ENCODE data around the gene PLCL2. TPM values are rescaled to one million over a fixed set of nuclear protein-coding genes. Genes with fewer than 3 reads are reported as not detected.
A peak's percentile ranks its signal among the peaks of the same experiment; 100 is the strongest.

PLCL2 gene
- total and polyA plus RNA-seq, 4 donors, result 1.0 to 16.7 (median 7.1) TPM

DNA sequence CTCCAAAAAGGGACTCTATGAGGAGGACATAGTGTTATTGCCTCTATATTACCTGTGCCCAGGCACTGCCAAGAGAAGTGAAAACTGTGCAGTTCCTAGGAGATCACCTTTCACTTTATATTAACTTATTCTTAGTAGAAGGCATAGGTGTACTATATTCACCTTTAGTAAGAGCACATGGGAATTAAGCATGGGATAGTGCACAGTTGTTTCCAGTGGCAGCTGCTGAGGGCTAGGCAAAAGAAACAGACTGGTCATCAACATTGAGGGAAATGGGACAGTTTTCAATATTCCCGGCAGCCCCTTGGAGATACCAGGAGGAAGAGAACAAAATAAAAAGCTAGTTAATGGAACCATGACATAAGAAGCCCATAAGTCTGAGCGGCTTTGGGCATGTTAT is 100.9 kb downstream of the PLCL2 start:
- Histone ChIP-seq H3K4me1 (ENCODE audit: control insufficient read depth in 5 of 5, insufficient read depth in 5 of 5, low read length in 5 of 5) (peaks cover 0 to 15% (median 0%) of the 10 kb centered on the region in 5 donors), H3K4me3 (no peak overlapping the region), H3K9ac (ENCODE audit: insufficient read depth in 1 of 2, low read length in 2 of 2) (no peak overlapping the region), H3K9me3 (ENCODE audit: control insufficient read depth in 4 of 4, insufficient read depth in 3 of 4, low read length in 3 of 4) (no peaks in the 10 kb centered on the region), H3K27me3 (ENCODE audit: control insufficient read depth in 3 of 3, insufficient read depth in 3 of 3, low read length in 2 of 3) (no peaks in the 10 kb centered on the region), H3K36me3 (ENCODE audit: control insufficient read depth in 4 of 4, insufficient read depth in 4 of 4, low read length in 4 of 4) (no peaks in the 10 kb centered on the region), H3K27ac (ENCODE audit: low read depth in 1 of 2, low read length in 1 of 2) (no peak overlapping the region)
- TF ChIP-seq, protein P1, sequence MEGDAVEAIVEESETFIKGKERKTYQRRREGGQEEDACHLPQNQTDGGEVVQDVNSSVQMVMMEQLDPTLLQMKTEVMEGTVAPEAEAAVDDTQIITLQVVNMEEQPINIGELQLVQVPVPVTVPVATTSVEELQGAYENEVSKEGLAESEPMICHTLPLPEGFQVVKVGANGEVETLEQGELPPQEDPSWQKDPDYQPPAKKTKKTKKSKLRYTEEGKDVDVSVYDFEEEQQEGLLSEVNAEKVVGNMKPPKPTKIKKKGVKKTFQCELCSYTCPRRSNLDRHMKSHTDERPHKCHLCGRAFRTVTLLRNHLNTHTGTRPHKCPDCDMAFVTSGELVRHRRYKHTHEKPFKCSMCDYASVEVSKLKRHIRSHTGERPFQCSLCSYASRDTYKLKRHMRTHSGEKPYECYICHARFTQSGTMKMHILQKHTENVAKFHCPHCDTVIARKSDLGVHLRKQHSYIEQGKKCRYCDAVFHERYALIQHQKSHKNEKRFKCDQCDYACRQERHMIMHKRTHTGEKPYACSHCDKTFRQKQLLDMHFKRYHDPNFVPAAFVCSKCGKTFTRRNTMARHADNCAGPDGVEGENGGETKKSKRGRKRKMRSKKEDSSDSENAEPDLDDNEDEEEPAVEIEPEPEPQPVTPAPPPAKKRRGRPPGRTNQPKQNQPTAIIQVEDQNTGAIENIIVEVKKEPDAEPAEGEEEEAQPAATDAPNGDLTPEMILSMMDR (IDR thresholded peaks at IDR 0.05; ENCODE audit: control extremely low read depth, extremely low read depth), result no peak
- no peak for ATAC-seq (ENCODE audit: insufficient read depth, low FRiP score)
- WGBS, 2 donors, result 97 to 100% methylated on average over 2 of the region's 2 CpGs
- DNase-seq, result no peak

DNA sequence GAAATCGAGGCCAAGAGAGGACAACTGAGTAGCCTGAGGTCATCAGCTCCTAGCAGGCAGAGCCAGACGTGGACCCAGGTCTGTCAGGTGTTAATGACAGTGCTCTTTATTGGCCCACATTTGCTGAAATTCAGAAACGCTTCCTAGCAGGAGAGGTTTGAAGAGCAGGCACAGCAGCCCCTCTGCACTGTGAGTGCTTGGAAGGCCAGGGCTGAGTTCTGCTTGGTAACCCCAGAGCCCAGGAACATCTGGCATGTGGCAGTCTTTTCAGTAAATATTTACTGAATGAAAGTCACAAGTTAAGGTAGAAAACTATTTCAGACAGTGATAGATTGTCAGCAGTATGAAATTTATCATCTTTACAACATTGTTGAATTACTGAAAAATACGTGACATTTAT is 102.4 kb downstream of the PLCL2 start:
- no peak for ATAC-seq (ENCODE audit: insufficient read depth, low FRiP score)

DNA sequence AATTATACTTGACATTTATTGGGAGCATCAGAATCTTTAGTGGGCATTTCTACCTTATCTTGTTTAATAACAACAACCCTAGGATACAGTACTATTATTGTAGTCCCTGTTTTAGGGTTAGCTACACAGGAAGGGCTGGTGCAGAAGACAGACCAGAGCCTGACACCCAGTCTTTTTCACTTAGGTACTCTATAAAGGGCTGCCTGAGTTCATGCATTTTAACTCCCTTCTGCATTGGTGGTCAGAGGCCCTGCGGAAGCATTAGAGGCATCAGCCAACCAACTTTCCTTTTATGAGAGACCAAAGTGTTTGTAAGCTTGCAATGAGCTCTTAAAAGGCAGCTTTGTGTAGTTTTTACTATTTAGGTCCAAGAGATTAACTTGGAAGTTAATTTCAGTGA is 105.4 kb downstream of the PLCL2 start:
- no peak overlapping the region for H3K9ac ChIP-seq (ENCODE audit: insufficient read depth in 1 of 2, low read length in 2 of 2)
- no peak overlapping the region for H3K27ac ChIP-seq (ENCODE audit: low read depth in 1 of 2, low read length in 1 of 2)
- no peak for ATAC-seq (ENCODE audit: insufficient read depth, low FRiP score)
- WGBS, 2 donors, result 92 to 94% methylated on average over 1 of the region's 1 CpG
- no peaks in the 10 kb centered on the region for H3K9me3 ChIP-seq (ENCODE audit: control insufficient read depth in 4 of 4, insufficient read depth in 3 of 4, low read length in 3 of 4)
- no peaks in the 10 kb centered on the region for H3K36me3 ChIP-seq (ENCODE audit: control insufficient read depth in 4 of 4, insufficient read depth in 4 of 4, low read length in 4 of 4)
- H3K27me3 ChIP-seq (ENCODE audit: control insufficient read depth in 3 of 3, insufficient read depth in 3 of 3, low read length in 2 of 3), result no peaks in the 10 kb centered on the region
- H3K4me1 ChIP-seq (ENCODE audit: control insufficient read depth in 5 of 5, insufficient read depth in 5 of 5, low read length in 5 of 5), result peaks cover 0 to 24% (median 0%) of the 10 kb centered on the region in 5 donors
- H3K4me3 ChIP-seq, result no peak overlapping the region
- TF ChIP-seq, protein P1 (IDR thresholded peaks at IDR 0.05; ENCODE audit: control extremely low read depth, extremely low read depth), result no peak
- DNase-seq, result peak in 1 of 3 donors; percentile 19

More for the DNA sequence above, 102.4 kb downstream of the PLCL2 start:
- 92 to 93% methylated on average over 4 of the region's 4 CpGs for WGBS, 2 donors
- H3K9ac ChIP-seq (ENCODE audit: insufficient read depth in 1 of 2, low read length in 2 of 2), result no peak overlapping the region
- no peak overlapping the region for H3K4me3 ChIP-seq
- no peaks in the 10 kb centered on the region for H3K9me3 ChIP-seq (ENCODE audit: control insufficient read depth in 4 of 4, insufficient read depth in 3 of 4, low read length in 3 of 4)
- TF ChIP-seq, protein P1 (IDR thresholded peaks at IDR 0.05; ENCODE audit: control extremely low read depth, extremely low read depth), result no peak
- H3K27me3 ChIP-seq (ENCODE audit: control insufficient read depth in 3 of 3, insufficient read depth in 3 of 3, low read length in 2 of 3), result no peaks in the 10 kb centered on the region
- no peaks in the 10 kb centered on the region for H3K36me3 ChIP-seq (ENCODE audit: control insufficient read depth in 4 of 4, insufficient read depth in 4 of 4, low read length in 4 of 4)
- no peak overlapping the region for H3K27ac ChIP-seq (ENCODE audit: low read depth in 1 of 2, low read length in 1 of 2)
- no peak for DNase-seq
- H3K4me1 ChIP-seq (ENCODE audit: control insufficient read depth in 5 of 5, insufficient read depth in 5 of 5, low read length in 5 of 5), result peaks cover 0 to 14% (median 0%) of the 10 kb centered on the region in 5 donors

- DNase-seq, result no peak
- H3K4me3 ChIP-seq, result no peak overlapping the region
- H3K9ac ChIP-seq (ENCODE audit: insufficient read depth in 1 of 2, low read length in 2 of 2), result no peak overlapping the region
- H3K27ac ChIP-seq (ENCODE audit: low read depth in 1 of 2, low read length in 1 of 2), result no peak overlapping the region
- TF ChIP-seq, protein P1 (IDR thresholded peaks at IDR 0.05; ENCODE audit: control extremely low read depth, extremely low read depth), result no peak
- H3K4me1 ChIP-seq (ENCODE audit: control insufficient read depth in 5 of 5, insufficient read depth in 5 of 5, low read length in 5 of 5), result peaks cover 0 to 27% (median 0%) of the 10 kb centered on the region in 5 donors
- 90 to 95% methylated on average over 3 of the region's 3 CpGs for whole genome bisulfite sequencing, 2 donors
- ATAC-seq (ENCODE audit: insufficient read depth, low FRiP score), result no peak
- H3K9me3 ChIP-seq (ENCODE audit: control insufficient read depth in 4 of 4, insufficient read depth in 3 of 4, low read length in 3 of 4), result no peaks in the 10 kb centered on the region
- no peaks in the 10 kb centered on the region for H3K36me3 ChIP-seq (ENCODE audit: control insufficient read depth in 4 of 4, insufficient read depth in 4 of 4, low read length in 4 of 4)
- no peaks in the 10 kb centered on the region for H3K27me3 ChIP-seq (ENCODE audit: control insufficient read depth in 3 of 3, insufficient read depth in 3 of 3, low read length in 2 of 3)
These were observed 107.4 kb downstream of the PLCL2 start for GRCh38 chr3:16992198-16992597.
